H1 (cell line): Measurements from ENCODE around the gene UBE4B. TPM values are rescaled to one million over a fixed set of nuclear protein-coding genes. Genes with fewer than 3 reads are reported as not detected.
"Not testable (repeated sequence)": the region's sequence is repeated elsewhere in the genome, so short reads cannot be mapped to it uniquely, and the experiment has no call there.

Experiments used
- CTCF ChIA-PET: fragments of 300-600 bp; sonication (Branson Sonifier 250); formaldehyde crosslinking; loops from one replicate; lab custom pipeline; 2021; ENCODE audit not compliant: partially characterized antibody; lab: Charles Lee
- POLR2A ChIA-PET: fragments of 300-600 bp; sonication (Branson Sonifier 250); formaldehyde crosslinking; loops from one replicate; lab custom pipeline; 2021; ENCODE audit warnings: inconsistent platforms; ENCODE audit not compliant: partially characterized antibody; lab: Charles Lee
- DNase-seq, 2 experiments: peaks; one replicate each; pipeline versions ENCODE4 v3.0.0 to v3.0.0-alpha.2; 2010 to 2022; ENCODE audit warnings: low spot score in 2 of 2, low read depth in 1 of 2, mixed read lengths in 1 of 2
- FAIRE-seq: peaks from 2 replicates; lab custom pipeline; 2011; peaks lifted over from hg19 to GRCh38; lab: Jason Lieb, UNC
- H2AFZ ChIP-seq: 2 replicates; pipeline ENCODE4 v1.8.1; 2012; ENCODE audit warnings: low read length, inconsistent platforms
- H2AK5ac ChIP-seq: 2 replicates; pipeline ENCODE4 v1.6.1; 2013; ENCODE audit warnings: low read depth, low read length
- H2BK120ac ChIP-seq: replicated peaks from 2 replicates; pipeline ENCODE3; 2013; ENCODE audit warnings: low read depth, low read length, inconsistent platforms
- H2BK12ac ChIP-seq: 2 replicates; pipeline ENCODE4 v1.6.1; 2013; ENCODE audit warnings: low read depth, low read length
- H2BK15ac ChIP-seq: 2 replicates; pipeline ENCODE4 v1.6.1; 2013; ENCODE audit warnings: low read length
- H2BK20ac ChIP-seq: 2 replicates; pipeline ENCODE4 v1.6.1; 2013; ENCODE audit warnings: low read length
- H2BK5ac ChIP-seq: 2 replicates; pipeline ENCODE4 v1.6.1; 2013; ENCODE audit warnings: low read depth, low read length
- H3K14ac ChIP-seq: 2 replicates; pipeline ENCODE4 v1.6.1; 2013; ENCODE audit warnings: inconsistent platforms; ENCODE audit not compliant: insufficient read length
- H3K18ac ChIP-seq: 2 replicates; pipeline ENCODE4 v1.6.1; 2013; ENCODE audit warnings: low read length; ENCODE audit errors: extremely low read depth
- H3K23ac ChIP-seq: 2 replicates; pipeline ENCODE4 v1.6.1; 2013; ENCODE audit warnings: inconsistent platforms; ENCODE audit not compliant: insufficient read length
- H3K23me2 ChIP-seq: 2 replicates; pipeline ENCODE4 v1.6.1; 2013; ENCODE audit warnings: low read depth, low read length
- H3K27ac ChIP-seq: 2 replicates; pipeline ENCODE4 v1.6.1; 2011; ENCODE audit warnings: low read depth, low read length, inconsistent platforms
- H3K27me3 ChIP-seq, 4 experiments: replicated peaks in 1 of 4; 1 replicate in 1 of 4; 2 replicates in 3 of 4; pipeline versions ENCODE4 v1.6.1 to v1.8.1; 2011 to 2013; ENCODE audit warnings: low read length in 3 of 4, mild to moderate bottlenecking in 3 of 4, inconsistent platforms in 2 of 4, mixed read lengths in 2 of 4, moderate library complexity in 1 of 4; ENCODE audit not compliant: control insufficient read depth in 3 of 4, insufficient read depth in 3 of 4; ENCODE audit errors: extremely low read depth in 1 of 4
- H3K36me3 ChIP-seq, 4 experiments: 2 replicates each; pipeline versions ENCODE4 v1.6.1 to v1.8.1; 2011 to 2013; ENCODE audit warnings: mild to moderate bottlenecking in 4 of 4, low read length in 3 of 4, moderate library complexity in 2 of 4, control low read depth in 1 of 4, inconsistent platforms in 1 of 4; ENCODE audit not compliant: insufficient read depth in 4 of 4, control insufficient read depth in 2 of 4
- H3K4ac ChIP-seq: replicated peaks from 2 replicates; pipeline ENCODE3; 2013; ENCODE audit warnings: low read length, low read depth, mixed read lengths, inconsistent platforms; ENCODE audit not compliant: insufficient read length
- H3K4me1 ChIP-seq, 4 experiments: replicated peaks in 1 of 4; 1 replicate in 1 of 4; 2 replicates in 3 of 4; pipeline versions ENCODE4 v1.6.1 to v1.8.1; 2011 to 2013; ENCODE audit warnings: low read length in 3 of 4, inconsistent platforms in 2 of 4, mixed read lengths in 1 of 4; ENCODE audit not compliant: insufficient read depth in 4 of 4, control insufficient read depth in 3 of 4
- H3K4me2 ChIP-seq, 2 experiments: 2 replicates each; pipeline versions ENCODE4 v1.6.1 to v1.8.1; 2011 to 2013; ENCODE audit warnings: low read depth in 2 of 2, low read length in 2 of 2, control low read depth in 1 of 2, inconsistent platforms in 1 of 2, mild to moderate bottlenecking in 1 of 2; ENCODE audit not compliant: insufficient read depth in 1 of 2
- H3K4me3 ChIP-seq, 4 experiments: fragments of 200-600, 300-600 bp in 1 of 4; sonication (generic), shearing (Covaris generic), sonication (Bioruptor Twin) in 1 of 4; 2 replicates each; pipeline versions ENCODE4 v1.5.1 to v1.8.1; 2011 to 2016; ENCODE audit warnings: low read length in 4 of 4, low read depth in 3 of 4, control low read depth in 2 of 4, inconsistent platforms in 2 of 4, mild to moderate bottlenecking in 2 of 4, mixed read lengths in 1 of 4, moderate library complexity in 1 of 4; ENCODE audit not compliant: insufficient read depth in 2 of 4; ENCODE audit errors: extremely low read depth in 1 of 4
- H3K56ac ChIP-seq: replicated peaks from 2 replicates; pipeline ENCODE3; 2013; ENCODE audit warnings: low read depth, mild to moderate bottlenecking, mixed read lengths, low read length, inconsistent platforms; ENCODE audit not compliant: insufficient read length
- H3K79me1 ChIP-seq: 2 replicates; pipeline ENCODE4 v1.6.1; 2013; ENCODE audit warnings: low read depth, low read length, control low read depth
- H3K79me2 ChIP-seq, 2 experiments: 2 replicates each; pipeline versions ENCODE4 v1.6.1 to v1.8.1; 2012 to 2013; ENCODE audit warnings: low read length in 2 of 2, mild to moderate bottlenecking in 2 of 2, inconsistent platforms in 1 of 2; ENCODE audit not compliant: insufficient read depth in 2 of 2, control insufficient read depth in 1 of 2
- H3K9ac ChIP-seq, 4 experiments: replicated peaks in 1 of 4; 1 replicate in 1 of 4; 2 replicates in 3 of 4; pipeline versions ENCODE4 v1.6.1 to v1.8.1; 2011 to 2013; ENCODE audit warnings: low read depth in 3 of 4, low read length in 3 of 4, control low read depth in 2 of 4, mild to moderate bottlenecking in 2 of 4, moderate library complexity in 2 of 4, inconsistent platforms in 1 of 4; ENCODE audit errors: extremely low read depth in 1 of 4
- H3K9me3 ChIP-seq, 2 experiments: 2 replicates each; pipeline versions ENCODE4 v1.6.1 to v1.8.1; 2012 to 2013; ENCODE audit warnings: mild to moderate bottlenecking in 2 of 2, moderate library complexity in 2 of 2, control low read depth in 1 of 2, inconsistent platforms in 1 of 2, low read depth in 1 of 2, low read length in 1 of 2, mixed read lengths in 1 of 2; ENCODE audit not compliant: insufficient read depth in 2 of 2
- H4K20me1 ChIP-seq, 2 experiments: replicated peaks in 1 of 2; 2 replicates each; pipeline versions ENCODE3 to v1.8.1; 2011 to 2013; ENCODE audit warnings: inconsistent platforms in 2 of 2, low read length in 2 of 2, mild to moderate bottlenecking in 1 of 2; ENCODE audit not compliant: insufficient read depth in 2 of 2, control insufficient read depth in 1 of 2
- H4K5ac ChIP-seq: 2 replicates; pipeline ENCODE4 v1.6.1; 2013; ENCODE audit warnings: low read length, low read depth, mixed read lengths, inconsistent platforms; ENCODE audit not compliant: insufficient read length
- H4K8ac ChIP-seq: 2 replicates; pipeline ENCODE4 v1.8.0; 2013; ENCODE audit warnings: mild to moderate bottlenecking, moderate library complexity, low read length, inconsistent platforms; ENCODE audit not compliant: insufficient read depth; ENCODE audit errors: extremely low read depth
- H4K91ac ChIP-seq: replicated peaks from 2 replicates; pipeline ENCODE3; 2013; ENCODE audit warnings: low read length, mixed read lengths, inconsistent platforms; ENCODE audit not compliant: insufficient read length
- WGBS, 2 experiments: shearing (Covaris generic) in 1 of 2; methylation state at CpG; one replicate each; pipeline versions ENCODE4 v1.1.6 to v1.1.7; 2013 to 2015; ENCODE audit warnings: low lambda C conversion rate in 2 of 2, mixed read lengths in 2 of 2, inconsistent platforms in 1 of 2, low coverage in 1 of 2, missing lambda C conversion rate in 1 of 2; ENCODE audit not compliant: insufficient replicate concordance in 2 of 2, insufficient coverage in 1 of 2, insufficient read length in 1 of 2; ENCODE audit errors: extremely low coverage in 1 of 2, missing lambda C conversion rate in 1 of 2; 5-methylcytosine and 5-hydroxymethylcytosine counted together
- polyA plus RNA-seq, 7 experiments: library from polyadenylated mRNA; depleted of rRNA in 3 of 7; stranded (reverse) in 5 of 7; unstranded in 2 of 7; fragments of >200 nt in 5 of 7; fragments of 200-250 nt in 2 of 7; gene quantifications; 1 replicate in 5 of 7; 2 replicates in 1 of 7; 4 replicates in 1 of 7; pipeline versions ENCODE4 v1.2.1 to v1.2.3, GENCODE V29; 2011 to 2013; ENCODE audit warnings: missing spikeins in 2 of 7, mixed read lengths in 2 of 7
- total RNA-seq: library from RNA; stranded (reverse); fragmentation: NEBNext Ultra II Directional; extraction: Animal tissue kit (Norgen Biotek cat#: 25700); gene quantifications from 2 replicates; pipeline ENCODE4 v1.2.1, GENCODE V29; 2021

The UBE4B gene
- total and polyA plus RNA-seq, 2 of the 8 experiments (the other 6 are each of a cell fraction or from before 2014, with no cell fraction given) = 24.5 to 90.1 TPM

DNA sequence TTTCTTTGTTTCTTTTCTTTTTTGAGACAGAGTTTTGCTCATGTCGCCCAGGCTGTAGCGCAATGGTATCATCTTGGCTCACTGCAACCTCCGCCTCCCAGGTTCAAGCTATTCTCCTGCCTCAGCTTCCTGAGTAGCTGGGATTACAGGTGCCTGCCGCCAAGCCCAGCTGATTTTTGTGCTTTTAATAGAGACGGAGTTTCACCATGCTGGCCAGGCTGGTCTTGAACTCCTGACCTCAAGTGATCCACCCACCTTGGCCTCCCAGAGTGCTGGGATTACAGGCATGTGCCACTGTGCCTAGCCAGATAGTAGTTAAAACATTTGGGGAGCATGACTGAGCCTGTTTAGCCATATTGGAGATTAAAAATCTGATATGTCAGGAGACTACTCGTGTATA is 187.9 kb downstream of the UBE4B start:
- WGBS, 2 experiments = 94% methylated on average over 6 of the region's 6 CpGs; no CpG with 5 or more reads in 1 of the 2 experiments
- not testable (repeated sequence) for H4K20me1 ChIP-seq, H2BK20ac ChIP-seq, H3K18ac ChIP-seq, H4K91ac ChIP-seq, H2BK15ac ChIP-seq, H3K36me3 ChIP-seq, H2BK120ac ChIP-seq, H3K4me3 ChIP-seq, H3K27ac ChIP-seq, DNase-seq, H3K23ac ChIP-seq, H3K9ac ChIP-seq, H3K56ac ChIP-seq, H2AK5ac ChIP-seq, H2BK5ac ChIP-seq, H4K5ac ChIP-seq, FAIRE-seq, H3K14ac ChIP-seq, H2BK12ac ChIP-seq, H3K23me2 ChIP-seq, H2AFZ ChIP-seq, H4K8ac ChIP-seq, H3K4me1 ChIP-seq, H3K4ac ChIP-seq, H3K27me3 ChIP-seq, H3K4me2 ChIP-seq
- Histone ChIP-seq H3K79me2 (peaks cover 19 to 96% of the 10 kb centered on the region in 2 experiments), H3K79me1 (peaks cover 15% of the 10 kb centered on the region), H3K9me3 (peaks cover 9 to 11% of the 10 kb centered on the region in 2 experiments)
- ChIA-PET POLR2A (interaction anchor here (2.0 kb wide), 1 partner anchor 11 kb away, joined by 6 read pairs; the partner anchor contains the start of gene KIF1B), CTCF (interaction anchor here (0.7 to 1.2 kb wide), 2 partner anchors 9 to 606 kb away, joined by 3 read pairs; no protein-coding TSS in a partner anchor)
